HEK293T (cell line): ENCODE results near the gene ZCCHC24.

ENCODE experiments used
- ARNT ChIP-seq: fragments of 450-650 bp; IDR thresholded peaks from 2 replicates; pipeline ENCODE4 v1.6.1; 2017; ENCODE audit warnings: mild to moderate bottlenecking
- BHLHE40 ChIP-seq: fragments of 450-650 bp; IDR thresholded peaks from 2 replicates; pipeline ENCODE4 v1.6.1; 2016; ENCODE audit warnings: mild to moderate bottlenecking, moderate library complexity, borderline replicate concordance
- ELF4 ChIP-seq: fragments of 450-650 bp; IDR thresholded peaks from 2 replicates; pipeline ENCODE4 v1.6.1; 2017; ENCODE audit warnings: antibody characterized with exemption
- FOXM1 ChIP-seq: fragments of 450-650 bp; IDR thresholded peaks from 2 replicates; pipeline ENCODE4 v1.6.1; 2017; ENCODE audit warnings: mild to moderate bottlenecking, borderline replicate concordance
- HDGF ChIP-seq: fragments of 450-650 bp; IDR thresholded peaks from 2 replicates; pipeline ENCODE4 v1.6.1; 2017; ENCODE audit warnings: antibody characterized with exemption, borderline replicate concordance
- LEF1 ChIP-seq: fragments of 450-650 bp; IDR thresholded peaks from 2 replicates; pipeline ENCODE4 v1.6.1; 2017; ENCODE audit warnings: mild to moderate bottlenecking, borderline replicate concordance
- NFRKB ChIP-seq: fragments of 450-650 bp; IDR thresholded peaks from 2 replicates; pipeline ENCODE4 v1.6.1; 2016; ENCODE audit warnings: mild to moderate bottlenecking, moderate library complexity
- SP1 ChIP-seq: fragments of 450-650 bp; IDR thresholded peaks from 2 replicates; pipeline ENCODE4 v1.6.1; 2017
- SUZ12 ChIP-seq: fragments of 450-650 bp; IDR thresholded peaks from 2 replicates; pipeline ENCODE4 v1.6.1; 2016; ENCODE audit warnings: mild to moderate bottlenecking

DNA sequence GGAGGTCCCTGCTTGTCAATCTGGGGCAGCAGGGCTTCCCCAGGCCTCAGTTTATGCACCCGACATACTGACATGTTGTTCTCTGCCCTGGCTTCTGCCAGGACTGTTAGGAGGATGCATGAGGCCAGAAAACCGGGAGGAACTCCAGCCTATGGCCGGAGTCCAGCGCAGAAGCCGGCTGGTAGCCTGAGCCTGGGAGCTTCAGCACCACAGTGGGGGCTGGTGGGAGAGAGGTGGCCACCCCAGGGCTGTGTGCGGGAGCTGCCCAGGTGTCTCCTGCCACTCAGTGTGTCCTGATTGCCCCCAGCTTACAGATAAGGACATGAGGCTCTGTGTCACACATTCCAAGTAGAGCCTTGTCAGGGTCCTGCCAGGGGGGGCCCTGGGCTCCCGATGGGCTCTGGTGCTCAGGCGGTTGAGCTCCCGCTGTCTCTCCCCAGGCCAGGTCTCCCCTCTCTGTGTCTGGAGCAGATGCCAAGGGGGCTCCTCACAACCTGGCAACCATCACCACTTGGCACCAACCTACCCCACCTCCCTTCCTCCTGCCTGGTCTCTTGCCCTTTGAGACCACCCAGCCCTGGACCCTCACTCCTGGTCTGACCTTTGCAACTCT is 65.8 kb downstream of the ZCCHC24 start:
- TF ChIP-seq SUZ12 (no peak), SP1 (no peak), ARNT (no peak), FOXM1 (no peak), BHLHE40 (no peak), LEF1 (no peak), HDGF (no peak), ELF4 (no peak), NFRKB (no peak)
